NT2/D1 (cell line): ENCODE measurements around the gene CYP2A6.

Experiments used
- YY1 ChIP-seq: IDR thresholded peaks from 2 replicates; pipeline ENCODE4 v1.6.1; 2011; ENCODE audit not compliant: insufficient read length, insufficient read depth
- ZNF274 ChIP-seq: IDR thresholded peaks from 2 replicates; pipeline ENCODE4 v1.6.1; 2011; ENCODE audit warnings: mild to moderate bottlenecking, low read depth, low read length

- no peak for TF ChIP-seq YY1
- no peak for TF ChIP-seq ZNF274
Observed at GRCh38 chr19:40872209-40872608, 22.0 kb upstream of the CYP2A6 start.
